Gastrocnemius medialis (tissue), 4 donors: Measurements from ENCODE around the gene KCNIP1. TPM values are rescaled to one million over a fixed set of nuclear protein-coding genes. Genes with fewer than 3 reads are reported as not detected.
"Not testable (repeated sequence)": the region's sequence is repeated elsewhere in the genome, so short reads cannot be mapped to it uniquely, and the experiment has no call there.

Experiments
- ATAC-seq, 2 donors: fragments of 150-250 bp; one replicate each; pipeline ENCODE4 v1.9.1; 2016
- DNase-seq, 2 donors: peaks; one replicate each; pipeline ENCODE4 v3.0.0-alpha.2; 2019
- H3K27ac ChIP-seq, 4 donors: fragments of 200-600 bp; sonication (generic); 1 replicate in 1 of 4; 2 replicates in 3 of 4; pipeline ENCODE4 v1.5.1; 2016 to 2018; ENCODE audit warnings: mild to moderate bottlenecking in 2 of 4, moderate library complexity in 1 of 4
- H3K27me3 ChIP-seq, 3 donors: fragments of 200-600 bp; sonication (generic) in 2 of 3; 1 replicate in 1 of 3; 2 replicates in 2 of 3; pipeline versions ENCODE4 v1.5.1 to v1.6.0; 2016 to 2019; ENCODE audit warnings: mild to moderate bottlenecking in 1 of 3, moderate library complexity in 1 of 3
- H3K36me3 ChIP-seq, 2 donors: fragments of 200-600 bp; sonication (generic) in 1 of 2; one replicate each; pipeline ENCODE4 v1.5.1; 2017 to 2018
- H3K4me1 ChIP-seq, 2 donors: fragments of 200-600 bp; sonication (generic) in 1 of 2; one replicate each; pipeline ENCODE4 v1.5.1; 2016 to 2017; ENCODE audit warnings: mild to moderate bottlenecking in 2 of 2
- H3K4me3 ChIP-seq, 4 donors: fragments of 200-600 bp; sonication (generic) in 3 of 4; 1 replicate in 1 of 4; 2 replicates in 3 of 4; pipeline ENCODE4 v1.5.1; 2016 to 2019; ENCODE audit warnings: mild to moderate bottlenecking in 2 of 4
- H3K9me3 ChIP-seq, 3 donors: fragments of 200-600 bp; sonication (generic) in 2 of 3; 1 replicate in 1 of 3; 2 replicates in 2 of 3; pipeline ENCODE4 v1.5.1; 2016 to 2019
- POLR2A ChIP-seq, 2 donors: fragments of 450-650 bp; IDR thresholded peaks; one replicate each; pipeline ENCODE4 v1.6.1; 2017; ENCODE audit warnings: antibody characterized with exemption in 2 of 2, mild to moderate bottlenecking in 2 of 2, moderate library complexity in 2 of 2
- in situ Hi-C, 4 donors: fragments of 200-750 bp; cut with MboI; loops; one replicate each; pipeline versions ENCODE4 v1.15.0 to v1.8.0; 2017; ENCODE audit warnings: low sequenced_read_pairs in 4 of 4
- intact Hi-C: fragments of 100-400 bp; cut with DNase I; formaldehyde crosslinking; loops from one replicate; pipeline ENCODE4 v1.15.1; 2023; ENCODE audit warnings: low total_unique reads
- total RNA-seq, 4 donors: library from RNA; depleted of rRNA; stranded (reverse); fragments of >200 nt; gene quantifications; one replicate each; pipeline versions ENCODE4 v1.1.0 to v1.2.3, GENCODE V29; 2016
- TF ChIP-seq, protein P1 (sequence below), 5 experiments: fragments of 450-650 bp in 3 of 5; fragments of 200-600 bp in 2 of 5; sonication (generic) in 2 of 5; IDR thresholded peaks in 4 of 5; conservative IDR thresholded peaks in 1 of 5; 1 replicate in 4 of 5; 2 replicates in 1 of 5; pipeline ENCODE4 v1.5.1; 2016 to 2019; ENCODE audit warnings: antibody characterized with exemption in 5 of 5, mild to moderate bottlenecking in 3 of 5, moderate library complexity in 3 of 5

Gene KCNIP1
- total RNA-seq, 4 donors from 2014 or later, result not detected

DNA sequence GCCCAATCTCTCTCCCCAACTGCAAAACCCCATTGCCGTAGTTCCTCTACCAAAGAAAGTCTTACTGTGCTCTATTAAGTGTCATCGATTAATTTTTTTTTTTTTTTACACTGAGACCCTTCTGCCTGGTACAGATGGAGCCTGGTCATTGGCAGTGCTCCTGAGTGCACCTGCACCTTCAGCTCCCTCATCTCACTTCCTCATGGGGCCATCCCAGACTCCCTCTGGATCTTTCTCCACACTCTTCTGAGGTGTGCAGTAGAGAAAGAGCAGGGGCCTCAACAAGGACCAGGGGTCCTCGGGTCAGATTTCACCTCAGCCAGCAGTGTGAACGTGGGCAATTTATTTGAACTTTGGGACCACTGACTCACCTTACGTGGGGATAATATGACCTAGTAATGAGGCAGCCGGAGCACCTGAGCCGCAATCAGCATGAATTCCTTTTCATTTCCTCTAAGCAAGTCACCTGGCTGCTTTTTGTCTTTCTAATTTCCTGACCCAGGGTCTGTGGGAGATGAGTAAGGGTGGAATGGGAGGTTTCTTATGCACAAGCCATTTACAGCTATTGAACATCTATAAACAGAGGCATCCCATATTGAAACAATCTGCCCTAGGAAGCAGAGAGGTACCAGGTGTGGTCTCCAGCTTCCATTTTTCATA lies 257.4 kb downstream of the KCNIP1 start:
- no peaks in the 10 kb centered on the region for H3K36me3 ChIP-seq
- ATAC-seq, result no peak
- no peaks in the 10 kb centered on the region for H3K9me3 ChIP-seq
- no peak for DNase-seq
- H3K4me1 ChIP-seq, result peaks cover 0 to 7% of the 10 kb centered on the region in 2 donors
- no peak overlapping the region for H3K4me3 ChIP-seq
- TF ChIP-seq, protein P1, sequence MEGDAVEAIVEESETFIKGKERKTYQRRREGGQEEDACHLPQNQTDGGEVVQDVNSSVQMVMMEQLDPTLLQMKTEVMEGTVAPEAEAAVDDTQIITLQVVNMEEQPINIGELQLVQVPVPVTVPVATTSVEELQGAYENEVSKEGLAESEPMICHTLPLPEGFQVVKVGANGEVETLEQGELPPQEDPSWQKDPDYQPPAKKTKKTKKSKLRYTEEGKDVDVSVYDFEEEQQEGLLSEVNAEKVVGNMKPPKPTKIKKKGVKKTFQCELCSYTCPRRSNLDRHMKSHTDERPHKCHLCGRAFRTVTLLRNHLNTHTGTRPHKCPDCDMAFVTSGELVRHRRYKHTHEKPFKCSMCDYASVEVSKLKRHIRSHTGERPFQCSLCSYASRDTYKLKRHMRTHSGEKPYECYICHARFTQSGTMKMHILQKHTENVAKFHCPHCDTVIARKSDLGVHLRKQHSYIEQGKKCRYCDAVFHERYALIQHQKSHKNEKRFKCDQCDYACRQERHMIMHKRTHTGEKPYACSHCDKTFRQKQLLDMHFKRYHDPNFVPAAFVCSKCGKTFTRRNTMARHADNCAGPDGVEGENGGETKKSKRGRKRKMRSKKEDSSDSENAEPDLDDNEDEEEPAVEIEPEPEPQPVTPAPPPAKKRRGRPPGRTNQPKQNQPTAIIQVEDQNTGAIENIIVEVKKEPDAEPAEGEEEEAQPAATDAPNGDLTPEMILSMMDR (IDR thresholded peaks at IDR 0.05 in 4 of 5, conservative IDR thresholded peaks at IDR 0.05 in 1 of 5), result no peak
- no peak for TF ChIP-seq POLR2A (IDR thresholded peaks at IDR 0.05)
- no peak overlapping the region for H3K27ac ChIP-seq
- H3K27me3 ChIP-seq, result no peaks in the 10 kb centered on the region
- in situ Hi-C loops, result no loop called here
- intact Hi-C loops, result no loop called here

DNA sequence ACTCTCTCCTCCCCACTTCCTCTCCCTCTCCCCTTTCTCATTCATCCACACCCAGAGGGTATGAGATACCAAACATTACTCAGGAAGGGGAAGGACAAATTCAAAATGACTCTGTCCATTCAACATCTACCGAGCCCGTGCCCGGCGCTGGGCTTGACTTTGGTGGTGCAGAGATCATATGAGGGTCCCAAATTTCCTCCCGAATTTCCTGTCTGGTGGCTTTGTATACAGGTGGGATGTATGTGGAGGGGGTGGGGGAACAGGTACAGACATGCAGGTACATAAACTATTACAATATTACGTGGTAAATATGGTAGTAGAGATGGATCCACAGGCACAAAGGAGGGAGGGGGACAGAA lies 257.9 kb downstream of the KCNIP1 start:
- H3K4me3 ChIP-seq, result no peak overlapping the region
- no peaks in the 10 kb centered on the region for H3K27me3 ChIP-seq
- H3K4me1 ChIP-seq, result peaks cover 0 to 5% of the 10 kb centered on the region in 2 donors
- H3K36me3 ChIP-seq, result no peaks in the 10 kb centered on the region
- H3K9me3 ChIP-seq, result no peaks in the 10 kb centered on the region
- intact Hi-C loops, result no loop called here
- in situ Hi-C loops, result no loop called here
- DNase-seq (no peak), ATAC-seq (no peak)
- H3K27ac ChIP-seq, result no peak overlapping the region
- TF ChIP-seq POLR2A (IDR thresholded peaks at IDR 0.05), result no peak
- TF ChIP-seq, protein P1 (IDR thresholded peaks at IDR 0.05 in 4 of 5, conservative IDR thresholded peaks at IDR 0.05 in 1 of 5), result no peak

GRCh38 chr5:170762298-170762697 lies 258.5 kb downstream of the KCNIP1 start:
- DNase-seq, H3K27me3 ChIP-seq, in situ Hi-C loops, H3K36me3 ChIP-seq, H3K4me1 ChIP-seq, intact Hi-C loops, H3K27ac ChIP-seq, H3K9me3 ChIP-seq, ATAC-seq, H3K4me3 ChIP-seq: not testable (repeated sequence)

DNA sequence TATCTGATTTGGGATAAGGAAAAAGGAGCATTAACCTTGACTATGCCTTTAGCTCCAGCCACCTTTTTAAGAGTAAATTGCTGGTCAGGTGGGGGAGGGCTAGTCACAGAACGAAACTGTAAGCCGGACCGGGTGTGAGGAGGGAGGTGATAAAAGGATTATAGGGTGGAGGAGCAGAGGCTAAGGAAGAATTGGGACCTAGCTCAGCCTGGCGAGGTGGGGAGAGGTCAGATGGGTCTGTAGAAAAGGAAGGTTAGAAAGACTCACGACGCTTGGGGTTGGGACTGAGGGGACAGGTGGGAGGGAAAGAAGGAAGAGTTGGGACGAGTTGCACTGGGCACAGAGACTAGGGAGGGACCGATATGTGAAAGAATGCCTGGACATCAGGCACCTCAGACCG lies 262.0 kb downstream of the KCNIP1 start:
- DNase-seq, H3K4me3 ChIP-seq, ATAC-seq, H3K9me3 ChIP-seq, in situ Hi-C loops, intact Hi-C loops, H3K27ac ChIP-seq, H3K27me3 ChIP-seq, H3K4me1 ChIP-seq, H3K36me3 ChIP-seq: not testable (repeated sequence)

DNA sequence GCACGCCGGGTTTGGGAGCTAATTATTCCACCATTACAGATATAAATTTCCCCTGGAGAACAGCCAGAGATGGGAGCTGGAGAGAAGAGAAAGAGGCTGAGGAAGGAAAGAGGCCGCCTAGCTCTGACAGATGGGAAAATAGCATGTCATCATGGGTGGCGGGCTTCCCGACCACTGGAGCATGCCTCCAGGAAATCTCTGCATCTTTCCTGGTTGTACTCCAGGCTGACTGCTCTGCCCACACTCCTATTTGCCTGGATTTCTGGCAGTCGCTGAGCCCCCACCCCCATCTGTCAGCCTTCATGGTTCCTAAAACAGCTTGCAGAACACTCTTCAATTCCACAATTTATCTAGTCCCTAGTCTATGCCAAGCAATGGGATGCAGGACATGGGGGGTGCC lies 265.4 kb downstream of the KCNIP1 start:
- H3K27ac ChIP-seq, result no peak overlapping the region
- no peaks in the 10 kb centered on the region for H3K9me3 ChIP-seq

More for the DNA sequence above, 265.4 kb downstream of the KCNIP1 start:
- H3K4me1 ChIP-seq, result no peaks in the 10 kb centered on the region
- no peaks in the 10 kb centered on the region for H3K27me3 ChIP-seq
- no peak for ATAC-seq
- no peaks in the 10 kb centered on the region for H3K36me3 ChIP-seq
- no peak overlapping the region for H3K4me3 ChIP-seq
- DNase-seq, result no peak
- no peak for TF ChIP-seq POLR2A (IDR thresholded peaks at IDR 0.05)
- TF ChIP-seq, protein P1 (IDR thresholded peaks at IDR 0.05 in 4 of 5, conservative IDR thresholded peaks at IDR 0.05 in 1 of 5), result no peak
- in situ Hi-C loops, result no loop called here
- intact Hi-C loops, result no loop called here
